Nephron (organoid): ENCODE measurements around the gene ZYG11A.
"Not testable (repeated sequence)": the region's sequence is repeated elsewhere in the genome, so short reads cannot be mapped to it uniquely, and the experiment has no call there.

Experiments
- H3K27ac Mint-ChIP-seq, 3 experiments: 2 replicates each; pipeline ENCODE4 v1.8.0; 2020; ENCODE audit warnings: mixed read lengths in 3 of 3, mild to moderate bottlenecking in 2 of 3, moderate library complexity in 1 of 3
- H3K27me3 Mint-ChIP-seq: 2 replicates; pipeline ENCODE4 v1.8.0; 2021; ENCODE audit warnings: low read depth, mild to moderate bottlenecking, moderate library complexity, mixed read lengths
- H3K36me3 Mint-ChIP-seq: 2 replicates; pipeline ENCODE4 v1.8.0; 2020; ENCODE audit warnings: low read depth, mixed read lengths
- H3K4me1 Mint-ChIP-seq: 2 replicates; pipeline ENCODE4 v1.8.0; 2020; ENCODE audit warnings: mixed read lengths
- H3K4me3 Mint-ChIP-seq, 3 experiments: 2 replicates each; pipeline ENCODE4 v1.8.0; 2020; ENCODE audit warnings: mild to moderate bottlenecking in 3 of 3, mixed read lengths in 3 of 3, moderate library complexity in 2 of 3
- H3K9me3 Mint-ChIP-seq: 2 replicates; pipeline ENCODE4 v1.8.0; 2020; ENCODE audit warnings: mixed read lengths
- CTCF ChIP-seq, 3 experiments: fragments of 200-600 bp; sonication (generic); IDR thresholded peaks; one replicate each; pipeline ENCODE4 v1.5.0; 2021; ENCODE audit warnings: antibody characterized with exemption in 3 of 3; ENCODE audit not compliant: unreplicated experiment in 3 of 3

The ZYG11A gene

DNA sequence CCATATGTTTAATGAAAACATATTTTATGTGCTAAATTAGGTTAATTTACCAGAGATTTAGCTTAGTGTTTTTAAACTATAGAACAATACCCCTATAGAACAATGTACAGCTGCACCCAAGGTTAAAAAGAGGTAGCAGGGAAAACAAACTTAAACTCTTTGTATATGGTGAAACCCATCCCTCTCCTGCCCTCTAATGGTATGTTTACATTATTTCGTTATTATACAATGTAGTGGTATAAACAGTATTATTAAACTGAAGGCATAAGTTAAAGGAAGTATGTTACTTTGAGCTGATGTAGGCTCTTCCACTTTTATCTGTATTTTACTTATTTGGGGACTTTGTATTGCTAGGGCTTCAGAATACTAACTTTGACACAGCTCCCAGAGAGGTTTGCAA is 16.7 kb upstream of the ZYG11A start:
- Mint-ChIP-seq H3K36me3 (peaks cover 16% of the 10 kb centered on the region), H3K27me3 (no peaks in the 10 kb centered on the region), H3K4me1 (no peaks in the 10 kb centered on the region), H3K4me3 (no peak overlapping the region), H3K27ac (no peak overlapping the region), H3K9me3 (no peaks in the 10 kb centered on the region)
- peak in 1 of 3 experiments; percentile 20 for TF ChIP-seq CTCF (IDR thresholded peaks at IDR 0.05; ENCODE audit: unreplicated experiment in 3 of 3)

DNA sequence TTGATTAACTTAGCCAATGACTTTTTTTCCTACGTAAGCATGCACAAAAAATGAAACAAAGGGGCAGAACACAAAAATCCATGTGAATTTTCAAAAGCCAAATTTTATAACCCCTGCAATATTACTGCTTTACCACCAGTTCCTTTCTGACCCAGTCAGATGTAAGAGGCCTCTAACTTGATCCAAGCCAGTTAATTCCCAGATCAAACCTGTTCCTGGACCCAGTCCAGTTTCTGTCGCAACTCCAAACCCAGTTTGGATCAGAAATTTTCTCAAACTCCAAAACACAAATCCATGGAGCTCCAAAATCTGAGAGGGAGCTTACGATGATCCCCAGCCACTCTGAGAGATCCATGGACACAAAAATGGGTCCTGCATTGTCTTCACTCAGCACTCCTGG is 7.8 kb upstream of the ZYG11A start:
- no peak overlapping the region for H3K27ac Mint-ChIP-seq
- no peaks in the 10 kb centered on the region for H3K9me3 Mint-ChIP-seq
- no peaks in the 10 kb centered on the region for H3K27me3 Mint-ChIP-seq
- no peaks in the 10 kb centered on the region for H3K4me1 Mint-ChIP-seq
- no peak for TF ChIP-seq CTCF (IDR thresholded peaks at IDR 0.05; ENCODE audit: unreplicated experiment in 3 of 3)
- no peaks in the 10 kb centered on the region for H3K36me3 Mint-ChIP-seq
- no peak overlapping the region for H3K4me3 Mint-ChIP-seq

DNA sequence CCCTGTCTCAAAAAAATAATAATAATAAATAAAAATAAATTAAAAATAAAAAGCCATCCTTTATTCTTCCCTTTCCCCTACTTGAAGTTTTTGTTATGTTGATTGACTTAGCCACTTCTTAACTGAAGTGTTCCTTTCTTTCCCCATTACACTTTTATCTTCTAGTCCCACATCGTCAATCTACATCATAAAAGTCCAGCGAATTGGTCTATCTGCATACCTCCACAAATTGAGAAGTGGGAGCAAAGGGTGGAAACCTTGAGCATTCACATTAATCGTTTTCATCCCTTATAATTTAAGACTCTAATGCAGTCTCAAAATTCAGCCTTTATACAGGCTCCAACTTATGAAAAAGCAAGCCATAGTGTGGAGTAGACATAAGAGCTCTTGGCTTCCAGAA is 6.5 kb upstream of the ZYG11A start:
- TF ChIP-seq CTCF (IDR thresholded peaks at IDR 0.05; ENCODE audit: unreplicated experiment in 3 of 3), result no peak
- H3K4me1 Mint-ChIP-seq, result no peaks in the 10 kb centered on the region
- peaks cover 3% of the 10 kb centered on the region for H3K27me3 Mint-ChIP-seq
- no peaks in the 10 kb centered on the region for H3K36me3 Mint-ChIP-seq
- no peaks in the 10 kb centered on the region for H3K9me3 Mint-ChIP-seq
- no peak overlapping the region for H3K27ac Mint-ChIP-seq
- H3K4me3 Mint-ChIP-seq, result no peak overlapping the region

DNA sequence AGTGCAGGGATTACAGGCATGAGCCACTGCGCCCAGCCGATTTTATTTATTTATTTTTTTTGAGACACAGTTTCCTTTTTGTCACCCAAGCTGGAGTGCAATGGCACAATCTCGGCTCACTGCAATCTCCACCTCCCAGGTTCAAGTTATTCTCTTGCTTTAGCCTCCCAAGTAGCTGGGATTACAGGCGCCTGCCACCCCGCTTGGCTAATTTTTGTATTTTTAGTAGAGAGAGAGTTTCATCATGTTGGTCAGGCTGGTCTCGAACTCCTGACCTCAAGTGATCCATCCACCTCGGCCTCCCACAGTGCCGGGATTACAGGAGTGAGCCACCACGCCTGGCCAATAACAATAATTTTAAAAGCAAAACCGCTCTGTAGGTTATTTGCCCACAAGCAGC is 3.4 kb upstream of the ZYG11A start:
- H3K27me3 Mint-ChIP-seq, result peaks cover 34% of the 10 kb centered on the region
- not testable (repeated sequence) for H3K9me3 Mint-ChIP-seq, H3K4me3 Mint-ChIP-seq, H3K27ac Mint-ChIP-seq, H3K36me3 Mint-ChIP-seq, H3K4me1 Mint-ChIP-seq

DNA sequence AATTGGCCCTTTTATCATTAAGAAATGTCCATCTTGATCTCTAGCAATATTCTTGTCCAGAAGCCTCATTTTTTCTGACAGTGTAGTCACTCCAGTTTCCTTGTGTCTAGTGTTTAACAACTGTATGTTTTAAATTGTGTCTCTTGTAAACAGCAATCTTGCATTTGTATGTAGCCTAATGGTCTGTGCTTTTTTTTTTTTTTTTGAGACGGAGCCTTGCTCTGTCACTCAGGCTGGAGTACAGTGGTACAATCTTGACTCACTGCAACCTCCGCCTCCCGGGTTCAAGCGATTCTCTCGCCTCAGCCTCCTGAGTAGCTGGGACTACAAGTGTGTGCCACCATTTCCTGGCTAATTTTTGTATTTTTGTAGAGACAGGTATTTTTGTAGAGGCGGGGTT is 2.6 kb downstream of the ZYG11A start:
- not testable (repeated sequence) for H3K36me3 Mint-ChIP-seq, H3K27ac Mint-ChIP-seq, H3K9me3 Mint-ChIP-seq, H3K4me1 Mint-ChIP-seq
- Mint-ChIP-seq H3K27me3 (peaks cover 54% of the 10 kb centered on the region), H3K4me3 (peak overlapping the region in 2 of 3 experiments; percentile 4 to 60)

DNA sequence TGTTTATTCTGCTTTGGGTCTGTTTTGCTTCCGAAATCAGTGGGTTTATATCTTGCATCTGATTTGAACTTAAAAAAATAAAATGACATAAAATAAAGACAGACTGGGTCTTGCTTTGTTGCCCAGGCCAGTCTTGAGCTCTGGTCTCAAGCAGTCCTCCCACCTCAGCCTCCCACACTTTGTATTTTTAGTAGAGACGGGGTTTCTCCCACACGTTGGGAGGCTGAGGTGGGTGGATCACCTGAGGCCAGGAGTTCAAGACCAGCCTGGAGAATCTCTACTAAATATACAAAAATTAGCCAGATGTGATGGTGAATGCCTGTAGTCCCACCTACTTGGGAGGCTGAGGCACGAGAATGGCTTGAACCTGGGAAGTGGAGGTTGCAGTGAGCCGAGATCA is 5.9 kb downstream of the ZYG11A start:
- peaks cover 31% of the 10 kb centered on the region for H3K27me3 Mint-ChIP-seq
- no peaks in the 10 kb centered on the region for H3K36me3 Mint-ChIP-seq
- no peaks in the 10 kb centered on the region for H3K9me3 Mint-ChIP-seq
- no peak overlapping the region for H3K27ac Mint-ChIP-seq
- H3K4me3 Mint-ChIP-seq, result no peak overlapping the region
- TF ChIP-seq CTCF (IDR thresholded peaks at IDR 0.05; ENCODE audit: unreplicated experiment in 3 of 3), result no peak
- H3K4me1 Mint-ChIP-seq, result no peaks in the 10 kb centered on the region

DNA sequence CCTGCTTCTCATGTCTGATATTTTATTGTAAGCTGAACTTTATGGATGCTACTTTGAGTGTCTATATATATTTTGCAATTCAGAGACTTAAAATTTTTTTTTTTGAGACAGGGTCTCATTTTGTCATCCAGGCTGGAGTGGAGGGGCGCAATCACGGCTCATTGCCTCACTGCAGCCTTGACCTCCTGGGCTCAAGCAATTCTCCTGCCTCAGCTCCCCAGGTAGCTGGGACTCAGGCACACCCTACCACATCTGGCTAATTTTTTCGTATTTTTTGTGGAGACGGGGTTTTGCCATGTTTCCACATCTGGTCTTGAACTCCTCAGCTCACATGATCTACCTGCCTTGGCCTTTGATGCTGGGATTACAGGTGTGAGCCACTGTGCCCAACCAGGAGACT is 8.4 kb downstream of the ZYG11A start:
- TF ChIP-seq CTCF (IDR thresholded peaks at IDR 0.05; ENCODE audit: unreplicated experiment in 3 of 3), result no peak

More for the DNA sequence above, 8.4 kb downstream of the ZYG11A start:
- Mint-ChIP-seq H3K9me3 (no peaks in the 10 kb centered on the region), H3K4me3 (no peak overlapping the region), H3K27ac (no peak overlapping the region), H3K27me3 (peaks cover 9% of the 10 kb centered on the region), H3K36me3 (no peaks in the 10 kb centered on the region), H3K4me1 (no peaks in the 10 kb centered on the region)
